Activated CD4-positive, alpha-beta T cell treated with anti-CD3 and anti-CD28 coated beads, Interleukin-2, amount 50 U/mL, for 48 hours (primary cell): ENCODE measurements around the gene CEP192.

Experiments used
- DNase-seq, 2 experiments: peaks; one replicate each; pipeline ENCODE4 v3.0.0-alpha.2; 2020

The CEP192 gene

DNA sequence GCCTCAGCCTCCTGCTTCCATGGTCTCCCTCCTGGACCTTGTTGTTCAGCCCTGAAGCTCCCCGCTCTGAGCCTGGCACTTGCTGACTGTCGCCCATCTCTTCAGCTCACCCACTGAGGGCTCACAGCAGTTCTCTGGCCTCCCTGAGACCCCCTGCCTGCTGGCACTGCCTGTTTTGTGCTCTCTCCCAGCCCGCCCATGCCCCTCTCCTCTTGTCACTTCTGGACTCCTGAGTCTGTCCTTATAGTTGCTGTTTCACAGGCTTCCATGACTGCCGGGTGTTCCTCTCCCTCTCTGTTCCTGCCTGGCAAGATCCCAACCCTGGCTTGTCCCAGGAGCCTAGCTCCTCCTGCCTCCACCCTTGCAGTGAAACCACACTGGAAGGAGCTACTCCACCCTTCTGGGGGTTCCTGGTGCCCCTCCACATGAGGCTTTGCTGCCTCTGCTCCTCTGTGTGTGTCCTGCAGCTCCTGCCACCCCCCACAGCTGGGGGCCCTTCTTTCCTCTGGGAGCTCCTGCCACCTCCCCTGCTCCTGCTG is 110.6 kb downstream of the CEP192 start:
- DNase-seq, result no peak

DNA sequence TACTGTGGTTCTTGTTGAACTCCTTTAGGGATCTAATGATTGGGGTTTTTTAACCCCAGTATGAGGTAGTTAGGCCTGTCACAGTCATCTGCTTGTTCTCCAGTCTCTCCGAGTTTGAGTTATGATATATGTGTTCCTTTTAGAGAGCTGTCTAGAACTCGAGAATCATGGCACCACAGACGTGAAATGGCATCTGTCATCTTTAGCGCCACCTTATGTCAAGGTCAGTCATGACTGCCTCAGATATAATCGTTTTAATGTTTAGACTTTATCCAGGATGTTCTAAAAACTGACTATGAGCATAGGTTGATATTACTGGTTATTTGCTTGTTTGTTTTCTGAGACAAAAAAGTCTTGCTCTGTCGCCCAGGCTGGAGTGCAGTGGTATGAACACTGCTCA is 112.2 kb downstream of the CEP192 start:
- DNase-seq, result no peak

DNA sequence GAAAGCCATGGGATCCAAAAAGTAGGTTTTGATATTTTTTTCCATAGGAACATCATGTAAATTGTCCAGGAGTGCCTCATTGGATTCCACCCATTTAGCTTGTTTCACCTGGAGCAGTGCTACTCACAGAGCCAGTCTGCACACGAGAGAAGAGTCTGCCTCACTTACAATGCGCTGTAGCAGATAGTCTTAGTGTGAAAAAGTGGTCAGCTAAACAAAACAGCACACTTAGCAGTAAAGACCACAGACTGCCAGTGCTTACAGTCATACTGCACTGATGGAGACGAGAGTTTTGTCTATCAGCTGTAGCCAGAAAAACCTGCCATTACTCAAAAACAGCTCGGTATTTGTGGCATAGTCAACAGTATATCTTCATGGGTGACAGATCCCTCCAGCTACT is 113.9 kb downstream of the CEP192 start:
- no peak for DNase-seq

DNA sequence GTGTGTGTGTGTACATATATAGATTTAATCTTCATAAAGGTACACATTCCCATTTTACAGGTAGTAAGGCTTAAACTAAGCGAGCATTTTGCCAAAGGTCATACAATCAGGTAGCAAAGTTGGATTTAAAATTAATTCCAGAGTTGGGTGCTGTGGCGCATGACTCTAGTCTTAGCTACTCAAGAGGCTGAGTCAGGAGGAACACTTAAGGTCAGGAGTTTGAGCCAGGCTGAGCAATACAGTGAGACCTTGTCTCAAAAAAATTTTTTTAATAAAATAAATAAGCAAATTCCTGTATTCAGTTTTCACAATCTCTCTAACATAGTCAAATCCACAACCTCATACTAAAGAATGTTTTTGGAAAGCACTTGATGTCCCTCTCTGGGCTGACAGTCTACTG is 115.9 kb downstream of the CEP192 start:
- DNase-seq, result no peak

DNA sequence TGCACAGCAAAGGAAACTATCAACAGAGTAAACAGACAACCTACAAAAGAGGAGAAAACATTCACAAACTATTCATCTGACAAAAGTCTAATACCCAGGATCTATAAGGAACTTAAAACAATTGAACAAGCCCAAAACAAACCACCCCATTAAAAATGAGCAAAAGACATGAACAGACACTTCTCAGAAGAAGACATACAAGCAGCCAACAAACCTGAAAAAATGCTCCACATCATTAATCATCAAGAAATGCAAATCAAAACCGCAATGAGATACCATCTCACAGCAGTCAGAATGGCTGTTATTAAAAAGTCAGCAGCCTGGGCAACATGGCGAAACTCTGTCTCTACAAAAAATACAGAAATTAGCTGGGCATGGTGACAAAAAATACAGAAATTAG is 117.2 kb downstream of the CEP192 start:
- no peak for DNase-seq

DNA sequence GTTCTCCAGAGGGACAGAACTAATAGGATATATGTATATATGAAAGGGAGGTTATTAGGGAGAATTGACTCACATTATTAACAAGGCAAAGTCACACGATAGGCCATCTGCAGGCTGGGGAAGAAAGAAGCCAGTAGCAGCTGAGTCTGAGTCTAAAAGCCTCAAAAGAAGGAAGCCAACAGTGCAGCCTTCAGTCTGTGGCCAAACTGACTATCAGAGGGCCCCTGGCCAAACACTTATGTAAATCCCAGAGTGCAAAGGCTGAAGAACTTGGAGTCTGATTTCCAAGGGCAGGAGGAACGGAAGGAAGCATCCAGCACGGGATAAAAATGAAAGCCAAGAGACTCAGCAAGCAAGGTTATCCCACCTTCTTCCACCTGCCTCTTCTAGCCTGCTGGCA is 119.4 kb downstream of the CEP192 start:
- no peak for DNase-seq

DNA sequence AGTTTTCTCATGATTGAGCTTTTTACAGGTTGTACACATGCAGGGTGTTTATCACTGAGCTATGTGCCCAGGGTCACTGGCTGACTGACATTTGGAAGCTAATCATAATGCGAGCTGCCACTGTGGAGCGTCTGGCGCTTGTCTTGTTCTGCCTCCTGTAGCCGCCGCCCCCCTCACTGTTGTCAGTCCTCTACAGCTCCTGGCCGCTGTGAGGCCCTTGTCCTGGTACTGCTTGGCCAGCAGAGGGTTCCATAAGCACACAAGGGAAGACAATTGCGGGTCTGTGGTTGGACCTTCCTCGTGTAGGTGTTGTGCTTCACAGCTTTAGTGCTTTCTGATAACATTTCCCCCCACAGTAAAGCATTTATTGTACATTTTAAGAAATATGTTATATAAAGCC is 121.8 kb downstream of the CEP192 start:
- DNase-seq, result no peak

DNA sequence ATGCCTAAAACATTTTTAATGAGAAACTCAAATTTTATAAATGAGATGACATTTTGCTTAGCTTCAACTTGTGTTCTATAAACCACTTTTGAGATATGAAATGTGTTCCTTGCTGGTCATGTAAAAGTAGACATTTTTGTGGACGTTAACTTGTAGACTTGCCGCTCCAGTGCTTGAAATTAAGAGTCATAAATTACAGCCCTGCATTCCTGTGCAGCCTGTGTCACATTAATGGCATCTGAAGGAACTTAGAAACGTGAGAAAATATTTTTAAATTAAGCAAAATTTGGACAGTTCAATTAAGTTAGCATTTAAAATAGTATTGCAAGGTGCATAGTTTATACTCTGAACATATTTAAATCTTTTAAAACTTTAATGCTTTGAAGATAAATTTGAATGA is 129.1 kb downstream of the CEP192 start:
- no peak for DNase-seq

DNA sequence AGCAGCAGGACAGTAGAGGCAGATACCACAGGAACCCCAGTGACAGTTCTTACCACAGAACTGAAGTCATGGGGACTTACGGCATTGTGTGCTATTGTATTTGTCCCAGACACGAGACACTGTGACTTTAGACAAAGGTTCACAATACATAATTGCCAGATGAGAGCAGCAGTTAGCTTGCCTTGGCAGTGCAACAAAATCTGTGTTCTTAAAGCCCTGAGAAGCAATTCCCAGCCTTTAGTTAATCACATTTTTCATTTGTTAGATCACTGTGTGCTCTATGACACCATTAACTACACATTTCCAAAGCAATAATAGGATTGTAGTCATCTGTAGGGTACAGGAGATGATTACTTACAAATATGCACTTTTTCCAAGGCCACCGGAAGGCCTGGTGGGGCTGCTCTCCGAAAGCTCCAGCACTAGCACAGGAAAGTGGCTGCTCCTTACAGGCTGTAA is 129.8 kb downstream of the CEP192 start:
- DNase-seq, result no peak

DNA sequence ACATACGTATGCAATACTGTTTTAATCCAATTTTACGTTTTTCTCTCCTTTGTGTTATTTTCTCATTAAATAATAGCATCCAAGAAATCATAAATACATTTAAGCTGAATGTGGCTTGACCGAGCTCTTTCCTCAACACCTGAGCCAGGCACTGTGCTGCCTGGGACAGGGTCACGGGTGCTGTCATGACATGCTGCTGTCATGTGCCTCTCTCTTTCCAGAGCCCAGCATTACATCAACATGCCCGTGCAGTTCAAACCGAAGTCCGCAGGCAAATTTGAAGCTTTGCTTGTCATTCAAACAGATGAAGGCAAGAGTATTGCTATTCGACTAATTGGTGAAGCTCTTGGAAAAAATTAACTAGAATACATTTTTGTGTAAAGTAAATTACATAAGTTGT is 133.2 kb downstream of the CEP192 start:
- no peak for DNase-seq

DNA sequence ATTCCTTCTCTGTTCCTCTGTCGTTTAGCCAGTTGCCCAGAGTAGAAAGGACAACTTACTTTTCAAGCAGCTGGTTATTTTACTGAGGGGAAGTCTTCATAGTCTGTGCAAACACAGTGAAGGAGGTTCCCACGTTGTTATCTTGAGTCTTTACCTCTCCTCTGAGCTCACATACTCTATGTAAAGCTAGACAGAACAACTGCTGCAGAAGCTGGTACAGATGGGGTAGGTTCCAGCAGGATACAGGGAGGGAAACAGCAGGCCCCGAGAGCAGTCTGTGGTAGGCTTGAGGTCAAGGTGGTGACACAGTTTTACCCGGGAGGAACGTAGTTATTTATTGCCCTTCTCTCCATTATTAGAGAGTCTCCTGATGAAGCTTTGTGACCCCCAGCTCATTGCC is 134.0 kb downstream of the CEP192 start:
- no peak for DNase-seq

DNA sequence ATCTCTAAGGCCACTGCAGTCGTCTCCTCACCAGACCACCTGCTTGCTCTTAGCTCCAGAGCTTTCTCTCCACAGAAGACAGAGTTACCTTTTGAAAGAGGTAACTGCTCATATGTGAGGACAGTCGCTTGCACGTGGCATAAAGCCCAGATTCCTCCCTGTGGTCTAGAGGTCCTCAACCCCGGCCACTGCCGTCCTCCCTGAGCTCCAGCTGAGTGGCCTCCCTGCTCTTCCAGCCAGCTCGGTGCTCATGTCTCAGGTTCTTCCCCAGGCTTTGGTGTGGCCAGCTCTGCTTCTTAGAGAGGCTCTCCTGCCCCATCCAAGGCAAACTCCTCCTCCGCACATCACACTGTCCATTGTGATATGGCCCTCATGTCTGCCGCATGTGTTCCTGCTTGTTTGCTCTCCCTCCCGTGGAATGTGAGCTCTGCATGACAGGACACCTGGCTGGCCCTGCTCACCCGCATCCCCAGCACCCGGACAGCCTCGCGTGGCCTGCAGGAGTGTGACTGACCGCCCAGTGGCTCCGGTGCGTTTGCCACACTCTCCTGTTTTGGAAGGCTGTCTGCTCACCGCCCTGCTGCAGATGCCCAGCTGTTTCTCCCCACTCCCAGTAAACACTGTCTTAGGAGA is 135.9 kb downstream of the CEP192 start:
- no peak for DNase-seq

DNA sequence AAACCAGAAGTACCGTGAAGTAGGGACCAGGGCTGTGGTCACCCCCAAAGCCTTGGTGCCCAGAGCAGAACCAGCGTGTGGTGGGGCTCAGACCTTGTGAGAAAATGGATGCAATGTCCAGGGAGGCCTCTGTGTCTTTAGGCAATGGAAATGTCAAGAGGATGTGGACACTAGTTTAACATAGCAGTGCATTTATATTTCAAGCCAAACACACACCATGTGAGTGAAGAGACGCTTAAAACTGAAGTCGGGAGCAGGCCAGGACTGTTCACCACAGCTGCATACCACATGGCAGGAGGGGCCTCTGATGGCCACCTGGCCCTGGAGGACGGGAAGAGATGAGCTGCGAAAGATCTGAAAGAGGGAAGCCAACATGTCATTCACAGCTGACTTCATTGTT is 140.1 kb downstream of the CEP192 start:
- DNase-seq, result no peak

DNA sequence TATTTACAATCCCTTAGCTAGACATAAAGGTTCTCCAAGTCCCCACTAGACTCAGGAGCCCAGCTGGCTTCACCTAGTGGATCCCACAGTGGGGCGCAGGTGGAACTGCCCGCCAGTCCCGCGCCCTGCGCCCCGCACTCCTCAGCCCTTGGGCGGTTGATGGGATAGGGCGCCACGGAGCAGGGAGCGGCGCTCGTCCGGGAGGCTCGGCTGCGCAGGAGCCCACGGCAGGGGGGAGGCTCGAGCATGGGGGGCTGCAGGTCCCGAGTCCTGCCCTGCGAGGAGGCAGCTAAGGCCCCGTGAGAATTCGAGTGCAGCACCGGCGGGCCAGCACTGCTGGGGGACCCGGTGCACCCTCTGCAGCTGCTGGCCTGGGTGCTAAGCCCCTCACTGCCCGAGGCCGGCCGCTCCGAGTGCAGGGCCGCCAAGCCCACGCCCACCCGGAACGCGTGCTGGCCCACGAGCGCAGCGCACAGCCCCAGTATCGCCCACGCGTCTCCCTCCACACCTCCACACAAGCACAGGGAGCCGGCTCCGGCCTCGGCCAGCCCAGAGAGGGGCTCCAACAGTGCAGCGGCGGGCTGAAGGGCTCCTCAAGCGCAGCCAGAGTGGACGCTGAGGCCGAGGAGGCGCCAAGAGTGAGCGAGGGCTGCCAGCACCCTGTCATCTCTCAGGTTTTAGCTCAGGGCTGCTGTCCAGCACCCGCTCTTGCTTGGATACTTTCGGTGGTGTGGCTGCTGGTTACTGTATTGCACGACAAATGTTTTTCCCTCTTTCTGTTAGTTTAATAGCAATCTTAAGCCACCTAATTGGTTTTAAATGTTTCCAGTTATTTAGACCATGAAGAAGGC is 143.6 kb downstream of the CEP192 start:
- DNase-seq, result no peak

DNA sequence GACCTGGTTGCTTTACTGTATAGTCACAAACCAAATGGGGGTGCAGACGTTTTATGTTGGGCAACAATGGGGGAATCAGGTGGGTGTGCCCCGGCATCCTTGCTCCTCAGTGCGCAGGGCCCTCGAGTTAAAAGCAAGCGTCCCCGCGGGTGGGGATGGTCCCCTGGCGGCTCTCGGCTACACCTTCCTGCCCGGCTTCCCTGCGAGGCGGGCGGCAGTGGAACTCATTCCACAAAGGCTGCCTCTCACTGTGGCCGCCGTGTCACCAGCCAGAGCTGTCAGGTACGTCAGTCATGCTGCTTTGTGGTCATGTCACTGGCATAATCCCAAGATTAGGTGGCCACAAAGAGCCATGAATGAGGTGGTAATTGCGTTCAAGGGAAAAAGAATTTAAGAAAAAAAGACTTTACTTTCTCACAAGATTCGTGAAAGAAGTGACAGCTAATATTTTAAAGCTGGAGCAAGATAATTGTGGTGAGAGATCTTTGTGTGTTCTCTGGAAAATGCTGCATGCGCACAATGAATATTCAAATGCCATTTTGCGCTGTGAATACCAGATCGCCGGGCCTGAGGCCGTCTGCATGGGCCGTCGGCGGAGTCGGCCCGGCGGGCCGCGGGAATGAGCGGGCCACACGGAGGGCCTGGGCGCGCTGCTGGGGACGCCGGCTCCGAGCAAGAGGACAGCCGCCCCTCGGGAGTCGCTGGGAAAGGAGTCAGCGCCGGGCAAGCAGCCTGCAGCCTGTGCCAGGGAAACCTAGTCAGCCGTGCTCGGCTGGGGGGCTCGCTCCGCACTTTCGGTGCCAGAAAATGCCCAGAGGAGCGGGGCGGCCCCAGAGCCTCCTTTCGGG is 145.1 kb downstream of the CEP192 start:
- DNase-seq, result peak; percentile 66 to 70

DNA sequence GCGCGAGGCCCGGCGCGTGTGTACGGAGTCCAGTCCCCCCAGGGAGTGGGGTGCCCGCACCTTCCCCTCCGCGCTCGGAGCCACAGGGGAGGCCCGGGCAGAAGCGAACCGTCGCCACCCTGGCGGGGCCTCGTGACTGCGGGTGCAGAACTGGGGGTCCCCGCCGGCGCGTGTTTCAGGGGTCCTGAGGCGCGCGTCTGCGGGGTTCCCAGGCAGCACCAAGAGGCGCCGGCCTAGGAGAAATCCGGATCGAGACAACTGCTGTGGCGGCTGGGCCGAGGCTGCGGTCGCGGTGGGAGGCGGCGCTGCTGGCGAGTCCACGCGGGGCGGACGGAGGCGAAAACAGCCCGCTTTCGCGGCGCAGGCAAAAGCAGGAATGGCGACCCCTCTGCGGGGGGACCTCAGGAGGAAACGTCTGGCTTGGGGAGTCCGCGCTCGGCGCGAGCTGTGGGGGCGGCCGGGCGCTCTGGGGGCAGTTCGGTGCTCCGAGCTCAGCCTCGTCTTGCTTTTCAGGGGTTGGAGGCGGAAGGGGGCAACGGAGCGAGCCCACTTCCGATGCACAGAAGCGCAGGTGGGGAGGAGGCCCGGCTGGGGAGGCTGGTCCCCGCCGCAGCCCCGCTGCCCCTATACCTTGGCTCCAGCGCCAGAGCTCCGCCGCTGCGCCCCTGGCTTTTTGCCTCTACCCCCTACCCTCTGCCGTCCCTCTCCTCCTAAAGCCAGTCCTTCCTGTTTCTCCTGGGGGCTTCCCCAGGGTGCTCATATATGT is 145.9 kb downstream of the CEP192 start:
- peak; percentile 34 to 44 for DNase-seq

DNA sequence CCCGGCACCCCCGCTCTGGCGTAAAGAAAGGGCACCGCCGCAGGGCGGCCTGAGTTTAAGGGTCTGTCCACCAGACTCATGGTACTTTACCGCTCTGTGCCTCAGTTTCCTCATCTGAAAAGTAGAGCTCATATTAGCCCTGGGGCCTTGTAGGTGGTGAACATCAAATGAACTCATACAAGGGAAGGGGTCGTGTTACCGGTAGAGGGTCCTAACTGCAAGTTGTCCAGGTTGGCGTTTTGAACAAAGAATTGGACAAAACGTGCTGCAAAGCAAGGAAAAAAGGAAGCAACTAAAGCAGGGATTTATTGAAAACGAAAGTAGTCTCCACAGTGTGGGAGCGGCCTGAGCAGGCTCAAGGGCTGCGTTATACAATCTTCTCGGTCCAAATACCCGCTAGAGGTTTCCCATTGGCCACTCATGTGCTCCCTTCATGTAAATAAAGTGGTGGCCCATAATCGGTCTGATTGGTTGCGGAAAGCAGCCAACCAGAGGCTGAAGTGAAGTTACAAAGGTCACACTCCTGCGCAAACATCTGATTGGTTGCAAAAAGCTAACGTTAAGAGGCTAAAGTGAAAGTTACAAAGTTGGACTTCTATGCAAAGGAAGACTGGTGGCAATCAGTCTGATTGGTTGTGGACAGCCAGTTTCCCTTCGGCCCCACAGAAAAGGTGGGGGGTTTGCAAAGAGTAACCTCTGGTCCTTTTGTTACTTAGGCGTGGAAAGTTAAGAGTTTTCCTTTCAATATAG is 146.7 kb downstream of the CEP192 start:
- peak; percentile 49 to 64 for DNase-seq

DNA sequence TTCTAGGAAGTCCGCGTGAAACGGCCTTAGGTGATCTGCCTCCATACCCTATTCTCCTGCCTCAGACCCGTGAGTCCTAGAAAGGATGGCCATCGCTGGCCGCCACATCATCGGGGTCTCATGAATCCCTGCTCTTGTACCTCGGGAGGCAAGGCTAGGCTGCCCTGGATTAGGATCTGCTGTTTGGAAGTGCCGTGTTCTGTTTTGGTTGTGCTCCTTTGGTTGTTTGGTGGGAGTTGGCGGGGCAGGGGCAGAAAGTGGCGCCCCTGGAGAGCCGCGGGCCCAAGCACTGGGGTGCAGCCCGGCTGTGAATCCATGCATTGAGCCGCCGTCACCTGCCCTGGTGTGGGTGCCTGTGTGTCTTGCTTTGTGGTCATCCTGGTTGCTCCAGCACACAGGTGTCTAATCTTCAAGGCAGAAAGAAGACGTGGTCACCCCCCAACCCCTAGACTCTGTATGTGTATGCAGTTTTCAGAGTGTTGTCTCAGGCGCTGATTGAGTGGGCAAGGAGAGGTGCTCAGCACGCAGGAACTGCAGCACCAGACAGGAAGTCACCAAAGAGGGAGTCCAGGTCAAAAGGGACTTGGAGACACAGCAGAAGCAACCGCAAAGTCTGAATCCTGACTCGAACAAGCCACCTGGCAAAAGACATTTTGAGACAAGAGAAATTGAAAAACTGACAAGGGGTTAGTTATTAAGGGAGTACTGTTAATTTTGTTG is 147.4 kb downstream of the CEP192 start:
- DNase-seq, result no peak

DNA sequence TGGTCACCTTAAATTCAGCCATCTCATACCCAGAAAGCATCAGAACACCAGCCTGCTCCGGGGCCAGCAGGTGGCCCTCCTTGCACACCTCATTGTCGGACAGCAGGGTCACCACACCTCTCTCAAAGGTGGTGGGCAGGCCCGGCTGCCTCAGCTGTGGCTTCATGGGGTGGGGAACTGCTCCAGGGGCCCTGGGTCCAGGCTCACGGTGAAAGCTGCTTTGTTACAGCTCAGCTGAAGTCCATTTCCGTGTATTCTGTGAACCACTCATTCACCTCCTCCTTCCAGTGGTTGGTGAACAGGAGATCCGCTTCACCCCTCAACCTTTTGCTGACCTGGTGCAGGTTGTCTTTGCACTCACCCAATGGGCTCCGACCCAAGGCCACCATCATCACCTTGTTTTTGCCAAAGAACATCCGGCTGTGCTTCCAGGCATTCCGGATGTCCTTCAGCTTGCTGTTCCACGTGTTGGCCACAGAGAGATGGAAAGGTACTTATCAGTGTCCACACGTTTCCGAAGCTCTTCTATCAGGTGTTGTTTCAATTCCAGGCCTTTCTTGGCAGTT is 148.8 kb downstream of the CEP192 start:
- DNase-seq, result no peak

DNA sequence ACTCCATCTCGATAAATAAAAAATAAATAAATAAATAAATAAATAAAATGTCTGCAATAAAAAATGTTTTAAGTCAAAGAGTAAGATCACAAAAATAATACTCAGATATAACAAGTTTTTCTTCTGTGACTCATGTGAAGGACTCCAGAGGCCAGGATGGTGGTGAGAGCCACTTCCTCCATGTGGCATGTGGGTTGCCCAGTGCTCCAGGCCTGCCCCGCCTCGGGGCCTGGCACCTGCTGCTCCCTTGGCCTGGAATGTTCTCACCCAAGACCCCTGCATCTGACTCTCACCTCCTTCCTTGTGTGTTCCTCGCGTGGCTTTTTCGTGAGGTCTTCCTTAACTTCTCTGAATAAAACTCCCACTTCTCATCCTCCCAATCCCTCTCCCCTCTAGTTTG is 150.0 kb downstream of the CEP192 start:
- no peak for DNase-seq
